ENCODE data around the gene CACNG4.

- TF ChIP-seq CTCF (IDR thresholded peaks at IDR 0.05 in 2 of 3, conservative IDR thresholded peaks at IDR 0.05 in 1 of 3; ENCODE audit: borderline replicate concordance in 1 of 3, insufficient read depth in 1 of 3, low read depth in 2 of 3, low read length in 2 of 3) = no peak
- TF ChIP-seq POLR2A (IDR thresholded peaks at IDR 0.05; ENCODE audit: borderline replicate concordance, extremely low read depth, insufficient read depth, insufficient read length) = no peak
These were observed 7.6 kb upstream of the CACNG4 start for GRCh38 chr17:66956941-66957340.

All from HCT116 (cell line).